Loucy (cell line): Measurements from ENCODE around the gene NEUROG3.
A peak's percentile ranks its signal among the peaks of the same experiment; 100 is the strongest.

Experiments
- H2AFZ ChIP-seq: fragments of 200-600 bp; sonication (generic); 2 replicates; pipeline ENCODE4 v1.6.0; 2016; ENCODE audit warnings: antibody characterized with exemption, mild to moderate bottlenecking, low read length, moderate library complexity
- H3F3A ChIP-seq: fragments of 200-600 bp; 2 replicates; pipeline ENCODE4 v1.6.0; 2016; ENCODE audit warnings: antibody characterized with exemption, low read depth, mild to moderate bottlenecking
- H3K27me3 ChIP-seq: fragments of 200-600 bp; sonication (generic); 2 replicates; pipeline ENCODE4 v1.6.1; 2014; ENCODE audit warnings: low read length, mild to moderate bottlenecking; ENCODE audit not compliant: insufficient read depth, poor library complexity, severe bottlenecking
- H3K36me3 ChIP-seq: fragments of 200-600 bp; sonication (generic); 2 replicates; pipeline ENCODE4 v1.6.1; 2016; ENCODE audit warnings: low read length; ENCODE audit not compliant: insufficient read depth
- H3K4me1 ChIP-seq: fragments of 200-600 bp; sonication (generic); 2 replicates; pipeline ENCODE4 v1.5.1; 2014; ENCODE audit warnings: low read length, mild to moderate bottlenecking; ENCODE audit not compliant: insufficient read depth, poor library complexity, severe bottlenecking
- H3K4me2 ChIP-seq: fragments of 200-600 bp; sonication (generic); 2 replicates; pipeline ENCODE4 v1.6.0; 2014; ENCODE audit warnings: antibody characterized with exemption, low read length, low read depth, mild to moderate bottlenecking; ENCODE audit not compliant: poor library complexity, severe bottlenecking
- H3K4me3 ChIP-seq: fragments of 200-600 bp; sonication (generic); 2 replicates; pipeline ENCODE4 v1.5.1; 2014; ENCODE audit warnings: low read length, mild to moderate bottlenecking, mixed read lengths; ENCODE audit not compliant: poor library complexity, severe bottlenecking
- H3K79me2 ChIP-seq: fragments of 200-600 bp; sonication (generic); 2 replicates; pipeline ENCODE4 v1.6.1; 2014; ENCODE audit warnings: low read length; ENCODE audit not compliant: insufficient read depth
- H3K9ac ChIP-seq: fragments of 200-600 bp; sonication (generic); 2 replicates; pipeline ENCODE4 v1.6.0; 2014; ENCODE audit warnings: mild to moderate bottlenecking, low read depth, low read length, moderate library complexity; ENCODE audit not compliant: poor library complexity, severe bottlenecking
- H3K9me2 ChIP-seq: fragments of 200-600 bp; sonication (generic); replicated peaks from 2 replicates; pipeline ENCODE4 v1.6.1; 2016; ENCODE audit warnings: low read depth, low read length, mixed read lengths
- H3K9me3 ChIP-seq: fragments of 200-600 bp; sonication (generic); 2 replicates; pipeline ENCODE4 v1.6.1; 2014; ENCODE audit warnings: mild to moderate bottlenecking, antibody characterized with exemption, low read length, low read depth; ENCODE audit not compliant: insufficient read depth
- H4K20me1 ChIP-seq: fragments of 200-600 bp; sonication (generic); 2 replicates; pipeline ENCODE4 v1.6.0; 2014; ENCODE audit warnings: antibody characterized with exemption, low read length, mild to moderate bottlenecking; ENCODE audit not compliant: insufficient read depth, poor library complexity, severe bottlenecking
- CTCF ChIP-seq: fragments of 200-600 bp; sonication (generic); conservative IDR thresholded peaks from 2 replicates; pipeline ENCODE4 v1.5.1; 2014; ENCODE audit warnings: mild to moderate bottlenecking, antibody characterized with exemption, low read length
- EZH2phosphoT487 ChIP-seq: fragments of 200-600 bp; IDR thresholded peaks from 2 replicates; pipeline ENCODE4 v1.6.1; 2018; ENCODE audit warnings: antibody characterized with exemption, mild to moderate bottlenecking, moderate library complexity, borderline replicate concordance

Gene NEUROG3

GRCh38 chr10:69558559-69558958 lies 14.7 kb downstream of the NEUROG3 start:
- no peaks in the 10 kb centered on the region for H3F3A ChIP-seq
- peaks cover 16% of the 10 kb centered on the region for H3K4me1 ChIP-seq
- H3K36me3 ChIP-seq = no peaks in the 10 kb centered on the region
- H3K79me2 ChIP-seq = no peaks in the 10 kb centered on the region
- no peaks in the 10 kb centered on the region for H3K9me3 ChIP-seq
- no peaks in the 10 kb centered on the region for H3K27me3 ChIP-seq
- H3K4me3 ChIP-seq = peak overlapping the region; percentile 15
- H3K9ac ChIP-seq = no peak overlapping the region
- no peak for TF ChIP-seq CTCF
- no peak for TF ChIP-seq EZH2phosphoT487
- no peaks in the 10 kb centered on the region for H4K20me1 ChIP-seq
- no peak overlapping the region for H2AFZ ChIP-seq
- H3K4me2 ChIP-seq = peak overlapping the region; percentile 65
- H3K9me2 ChIP-seq = no peaks in the 10 kb centered on the region

- Histone ChIP-seq H3K36me3 (no peaks in the 10 kb centered on the region), H3F3A (no peaks in the 10 kb centered on the region), H3K79me2 (no peaks in the 10 kb centered on the region), H3K4me1 (peaks cover 15% of the 10 kb centered on the region), H4K20me1 (no peaks in the 10 kb centered on the region), H3K27me3 (no peaks in the 10 kb centered on the region), H3K4me3 (no peak overlapping the region), H3K4me2 (no peak overlapping the region), H2AFZ (no peak overlapping the region), H3K9me2 (no peaks in the 10 kb centered on the region), H3K9me3 (peaks cover 15% of the 10 kb centered on the region), H3K9ac (no peak overlapping the region)
- no peak for TF ChIP-seq EZH2phosphoT487
- no peak for TF ChIP-seq CTCF
Observed at GRCh38 chr10:69554611-69555010, 18.6 kb downstream of the NEUROG3 start.

GRCh38 chr10:69553328-69553727 lies 19.9 kb downstream of the NEUROG3 start:
- Histone ChIP-seq H3K36me3 (no peaks in the 10 kb centered on the region), H3K79me2 (no peaks in the 10 kb centered on the region), H3K9me2 (no peaks in the 10 kb centered on the region), H3K9ac (no peak overlapping the region), H3K4me1 (peaks cover 4% of the 10 kb centered on the region), H4K20me1 (no peaks in the 10 kb centered on the region), H3K4me2 (no peak overlapping the region), H3K9me3 (peaks cover 22% of the 10 kb centered on the region), H3K4me3 (no peak overlapping the region), H3K27me3 (no peaks in the 10 kb centered on the region), H3F3A (no peaks in the 10 kb centered on the region), H2AFZ (no peak overlapping the region)
- TF ChIP-seq CTCF (no peak), EZH2phosphoT487 (no peak)
